Naive thymus-derived CD4-positive, alpha-beta T cell (primary cell): ENCODE results near the gene GSS. TPM values are rescaled to one million over a fixed set of nuclear protein-coding genes. Genes with fewer than 3 reads are reported as not detected.

Experiments used
- ATAC-seq: fragments of 150-1000 bp; cut with Tn5 transposase; 2 replicates; pipeline ENCODE4 v1.10.0; 2021; ENCODE audit warnings: mild to moderate bottlenecking, moderate library complexity
- CTCF ChIA-PET: fragments of 350-600 bp; sonication (Branson Sonifier 250); formaldehyde crosslinking; loops from one replicate; lab custom pipeline; 2021; ENCODE audit warnings: antibody characterized with exemption; lab: Charles Lee
- POLR2A ChIA-PET: fragments of 350-600 bp; sonication (Branson Sonifier 250); formaldehyde crosslinking; loops from one replicate; lab custom pipeline; 2021; ENCODE audit warnings: antibody characterized with exemption, inconsistent platforms; lab: Charles Lee
- DNase-seq, 9 donors: peaks; one replicate each; pipeline versions ENCODE4 v3.0.0 to v3.0.0-alpha.2; 2020 to 2022; ENCODE audit warnings: mixed read lengths in 1 of 9
- H3K27ac ChIP-seq: one replicate; pipeline ENCODE4 v1.7.0; 2013; ENCODE audit warnings: mild to moderate bottlenecking, low read depth, low read length, moderate library complexity
- H3K27me3 ChIP-seq, 2 donors: one replicate each; pipeline ENCODE4 v1.7.0; 2013; ENCODE audit warnings: low read length in 2 of 2, mild to moderate bottlenecking in 2 of 2, moderate library complexity in 2 of 2; ENCODE audit not compliant: control insufficient read depth in 2 of 2, insufficient read depth in 2 of 2
- H3K36me3 ChIP-seq, 3 experiments: 1 replicate in 2 of 3; 2 replicates in 1 of 3; pipeline ENCODE4 v1.7.0; 2013; ENCODE audit warnings: low read length in 3 of 3, mild to moderate bottlenecking in 3 of 3, moderate library complexity in 1 of 3; ENCODE audit not compliant: insufficient read depth in 3 of 3, control insufficient read depth in 2 of 3
- H3K4me1 ChIP-seq, 2 donors: one replicate each; pipeline ENCODE4 v1.7.0; 2013; ENCODE audit warnings: low read length in 2 of 2, mild to moderate bottlenecking in 2 of 2, moderate library complexity in 1 of 2; ENCODE audit not compliant: control insufficient read depth in 2 of 2, insufficient read depth in 2 of 2
- H3K4me3 ChIP-seq: 2 replicates; pipeline ENCODE4 v1.7.0; 2013; ENCODE audit warnings: mild to moderate bottlenecking, low read length
- H3K9me3 ChIP-seq, 3 experiments: 1 replicate in 2 of 3; 2 replicates in 1 of 3; pipeline ENCODE4 v1.7.0; 2013; ENCODE audit warnings: low read length in 3 of 3; ENCODE audit not compliant: control insufficient read depth in 2 of 3
- H3K27ac Mint-ChIP-seq, 9 donors: one replicate each; pipeline ENCODE4 v1.8.0; 2020 to 2022; ENCODE audit warnings: mixed read lengths in 9 of 9, mild to moderate bottlenecking in 8 of 9, moderate library complexity in 5 of 9, inconsistent platforms in 2 of 9
- H3K27me3 Mint-ChIP-seq, 5 donors: one replicate each; pipeline ENCODE4 v1.8.0; 2021 to 2022; ENCODE audit warnings: mixed read lengths in 5 of 5, mild to moderate bottlenecking in 1 of 5
- H3K36me3 Mint-ChIP-seq, 5 donors: one replicate each; pipeline ENCODE4 v1.8.0; 2020 to 2022; ENCODE audit warnings: mixed read lengths in 5 of 5, mild to moderate bottlenecking in 3 of 5, inconsistent platforms in 1 of 5
- H3K4me1 Mint-ChIP-seq, 7 donors: one replicate each; pipeline ENCODE4 v1.8.0; 2020 to 2022; ENCODE audit warnings: mixed read lengths in 7 of 7, mild to moderate bottlenecking in 3 of 7, inconsistent platforms in 1 of 7
- H3K4me3 Mint-ChIP-seq, 10 donors: one replicate each; pipeline ENCODE4 v1.8.0; 2020 to 2022; ENCODE audit warnings: mild to moderate bottlenecking in 10 of 10, mixed read lengths in 10 of 10, moderate library complexity in 6 of 10, inconsistent platforms in 2 of 10
- H3K9me3 Mint-ChIP-seq, 11 donors: one replicate each; pipeline ENCODE4 v1.8.0; 2020 to 2022; ENCODE audit warnings: mixed read lengths in 11 of 11, mild to moderate bottlenecking in 4 of 11, inconsistent platforms in 1 of 11, moderate library complexity in 1 of 11
- intact Hi-C, 2 donors: fragments of 100-400 bp; cut with micrococcal nuclease; formaldehyde crosslinking; loops; one replicate each; pipeline ENCODE4 v1.15.1; 2023
- polyA plus RNA-seq, 2 donors: library from polyadenylated mRNA; unstranded; fragments of 300-500 nt; fragmentation: Illumina TruSeq; gene quantifications; one replicate each; pipeline ENCODE4 v1.2.3, GENCODE V29; 2021
- total RNA-seq, 6 experiments: library from RNA in 5 of 6; stranded (reverse) in 5 of 6; gene quantifications; 1 replicate in 5 of 6; 2 replicates in 1 of 6; pipeline ENCODE4 v1.2.3 and lab custom pipeline; 2021 to 2026

The GSS gene
- total and polyA plus RNA-seq, 7 experiments from 2014 or later: 25.9 to 54.4 (median 35.5) TPM

DNA sequence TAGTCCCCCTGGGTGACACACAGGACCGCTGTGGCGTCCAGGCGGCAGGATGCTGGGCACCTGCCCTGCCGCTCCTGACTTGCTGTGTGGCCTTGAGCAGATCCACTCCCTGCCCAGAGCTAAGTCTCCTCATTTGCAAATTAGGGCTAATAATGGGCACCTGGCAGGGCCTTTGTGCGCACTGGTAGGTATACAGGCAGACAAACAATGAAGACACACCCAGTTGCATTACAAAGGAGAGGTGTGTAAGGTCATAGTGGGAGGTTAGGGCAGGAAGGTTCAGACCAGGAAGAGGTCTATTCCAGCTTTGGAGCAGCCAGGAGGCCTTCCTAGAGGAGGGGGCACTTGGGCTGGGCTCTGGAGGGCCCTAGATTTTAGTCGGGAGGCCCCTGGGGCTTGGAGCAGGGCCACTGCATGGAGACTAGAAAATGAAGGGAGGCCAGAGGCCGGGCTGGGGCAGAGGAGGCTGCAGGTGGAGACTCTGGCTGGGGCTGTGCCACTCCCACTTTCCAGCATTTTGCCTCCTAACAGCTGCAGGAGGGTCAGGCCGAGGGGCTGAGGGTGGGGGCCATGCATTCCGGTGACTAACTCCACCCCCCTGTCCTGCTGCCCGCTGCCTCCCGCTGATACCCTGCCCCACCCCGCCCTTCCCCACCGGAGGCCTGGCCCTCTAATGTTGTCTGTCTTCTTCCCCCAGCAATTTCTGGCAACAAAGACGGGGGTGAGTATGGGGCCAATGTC lies 28.6 kb upstream of the GSS start:
- no peaks in the 10 kb centered on the region for H3K9me3 ChIP-seq
- ChIA-PET POLR2A (no interaction called here), CTCF (no interaction called here)
- peaks cover 4 to 24% (median 10%) of the 10 kb centered on the region in 5 donors for H3K27me3 Mint-ChIP-seq
- H3K27ac ChIP-seq: no peak overlapping the region
- H3K27me3 ChIP-seq: no peaks in the 10 kb centered on the region
- peaks cover 0 to 1% (median 0%) of the 10 kb centered on the region in 11 donors for H3K9me3 Mint-ChIP-seq
- H3K36me3 Mint-ChIP-seq: no peaks in the 10 kb centered on the region
- intact Hi-C loops: no loop called here
- peaks cover 0 to 6% (median 0%) of the 10 kb centered on the region in 7 donors for H3K4me1 Mint-ChIP-seq
- no peak overlapping the region for H3K4me3 Mint-ChIP-seq
- ATAC-seq: no peak
- DNase-seq: peak in 1 of 9 donors; percentile 2
- no peaks in the 10 kb centered on the region for H3K4me1 ChIP-seq
- no peaks in the 10 kb centered on the region for H3K36me3 ChIP-seq
- no peak overlapping the region for H3K4me3 ChIP-seq
- H3K27ac Mint-ChIP-seq: no peak overlapping the region

DNA sequence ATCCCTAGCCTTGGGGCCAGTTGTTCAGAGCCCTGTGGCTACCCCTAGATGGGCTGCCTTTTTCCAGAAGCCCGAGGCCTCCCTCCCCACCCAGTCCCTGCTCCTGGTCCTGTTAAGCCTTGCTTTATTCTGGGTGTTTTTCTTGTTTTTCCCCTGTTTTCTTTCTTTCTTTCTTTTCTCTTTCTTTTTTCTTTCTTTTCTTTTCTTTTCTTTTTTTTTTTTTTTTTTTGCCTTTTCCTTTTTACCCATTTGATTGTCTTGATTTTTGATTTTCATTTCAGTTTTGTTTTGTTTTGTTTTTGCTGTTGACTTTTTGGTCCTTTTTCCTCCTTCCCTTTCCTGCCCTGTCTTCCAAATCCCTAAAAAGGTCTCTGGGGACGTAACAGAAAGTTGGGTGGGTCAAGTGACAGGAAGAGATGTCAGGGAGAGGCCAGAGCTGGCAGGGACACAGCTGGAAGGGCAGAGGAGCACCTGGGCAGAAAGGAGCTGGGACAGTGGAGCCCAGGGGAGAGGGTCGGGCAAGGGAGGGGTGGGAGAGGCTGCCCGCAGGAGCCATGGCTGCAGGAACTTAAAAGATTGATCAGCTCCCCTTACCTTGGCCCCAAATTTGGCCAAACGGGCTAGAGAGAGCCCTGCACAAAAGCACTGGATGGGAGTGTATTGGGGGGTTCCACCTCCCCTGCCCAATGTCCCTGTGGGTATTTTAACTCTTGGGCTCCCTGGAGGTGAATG lies 27.6 kb upstream of the GSS start:
- Histone ChIP-seq H3K27ac (no peak overlapping the region), H3K36me3 (no peaks in the 10 kb centered on the region), H3K4me1 (no peaks in the 10 kb centered on the region), H3K4me3 (no peak overlapping the region), H3K27me3 (no peaks in the 10 kb centered on the region), H3K9me3 (no peaks in the 10 kb centered on the region)
- Mint-ChIP-seq H3K4me3 (no peak overlapping the region), H3K9me3 (peaks cover 0 to 1% (median 0%) of the 10 kb centered on the region in 11 donors), H3K36me3 (no peaks in the 10 kb centered on the region), H3K4me1 (peaks cover 0 to 6% (median 0%) of the 10 kb centered on the region in 7 donors), H3K27ac (no peak overlapping the region), H3K27me3 (peaks cover 4 to 24% (median 10%) of the 10 kb centered on the region in 5 donors)
- POLR2A ChIA-PET: no interaction called here
- intact Hi-C loops: no loop called here
- no peak for ATAC-seq
- DNase-seq: no peak
- CTCF ChIA-PET: no interaction called here

DNA sequence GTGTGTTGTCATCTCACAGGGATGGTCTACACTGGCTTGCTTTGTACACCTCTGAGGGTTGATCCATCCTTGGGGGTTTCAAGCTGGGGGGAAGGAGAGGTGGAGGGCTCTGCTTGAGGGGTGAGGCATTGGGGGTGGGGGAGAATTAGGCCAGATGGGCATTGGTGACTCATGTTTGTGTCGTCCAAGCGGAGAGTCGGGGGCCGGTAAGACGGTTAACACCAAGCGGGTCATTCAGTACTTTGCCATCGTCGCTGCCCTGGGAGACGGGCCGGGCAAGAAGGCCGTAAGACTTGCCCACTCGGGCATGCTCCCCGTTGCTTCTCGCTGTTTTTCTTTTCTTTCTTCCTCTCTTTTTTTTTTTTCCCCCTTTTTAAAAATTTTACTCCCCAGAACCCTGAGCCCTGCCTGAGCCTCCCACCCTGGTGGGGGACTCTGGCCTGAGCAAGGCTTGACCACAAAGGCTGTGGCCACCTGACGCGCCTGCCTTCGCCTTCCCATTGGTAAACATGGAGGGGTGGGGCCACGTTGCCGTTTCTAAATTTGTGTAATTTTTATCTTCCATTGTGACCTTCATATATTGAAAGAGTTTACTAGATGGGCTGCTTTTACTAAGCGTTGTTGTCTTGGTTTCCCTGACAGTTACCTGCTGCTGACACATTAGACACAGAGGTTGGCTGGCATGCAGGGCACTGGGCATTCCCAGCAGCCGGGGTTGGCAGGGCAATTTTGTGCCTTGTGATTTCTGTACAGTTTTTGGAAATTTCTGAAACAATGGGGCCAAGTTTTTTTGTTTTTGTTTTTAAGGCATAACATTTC lies 26.9 kb upstream of the GSS start:
- Mint-ChIP-seq H3K9me3 (peaks cover 0 to 1% (median 0%) of the 10 kb centered on the region in 11 donors), H3K36me3 (no peaks in the 10 kb centered on the region), H3K27ac (no peak overlapping the region), H3K27me3 (peaks cover 4 to 28% (median 10%) of the 10 kb centered on the region in 5 donors), H3K4me1 (peaks cover 0 to 6% (median 0%) of the 10 kb centered on the region in 7 donors), H3K4me3 (no peak overlapping the region)
- H3K4me1 ChIP-seq: no peaks in the 10 kb centered on the region
- no peak for ATAC-seq
- POLR2A ChIA-PET: no interaction called here
- CTCF ChIA-PET: no interaction called here
- H3K4me3 ChIP-seq: no peak overlapping the region
- intact Hi-C loops: no loop called here
- H3K36me3 ChIP-seq: no peaks in the 10 kb centered on the region
- H3K9me3 ChIP-seq: no peaks in the 10 kb centered on the region
- H3K27ac ChIP-seq: no peak overlapping the region
- peak in 1 of 9 donors; percentile 7 for DNase-seq
- H3K27me3 ChIP-seq: no peaks in the 10 kb centered on the region

DNA sequence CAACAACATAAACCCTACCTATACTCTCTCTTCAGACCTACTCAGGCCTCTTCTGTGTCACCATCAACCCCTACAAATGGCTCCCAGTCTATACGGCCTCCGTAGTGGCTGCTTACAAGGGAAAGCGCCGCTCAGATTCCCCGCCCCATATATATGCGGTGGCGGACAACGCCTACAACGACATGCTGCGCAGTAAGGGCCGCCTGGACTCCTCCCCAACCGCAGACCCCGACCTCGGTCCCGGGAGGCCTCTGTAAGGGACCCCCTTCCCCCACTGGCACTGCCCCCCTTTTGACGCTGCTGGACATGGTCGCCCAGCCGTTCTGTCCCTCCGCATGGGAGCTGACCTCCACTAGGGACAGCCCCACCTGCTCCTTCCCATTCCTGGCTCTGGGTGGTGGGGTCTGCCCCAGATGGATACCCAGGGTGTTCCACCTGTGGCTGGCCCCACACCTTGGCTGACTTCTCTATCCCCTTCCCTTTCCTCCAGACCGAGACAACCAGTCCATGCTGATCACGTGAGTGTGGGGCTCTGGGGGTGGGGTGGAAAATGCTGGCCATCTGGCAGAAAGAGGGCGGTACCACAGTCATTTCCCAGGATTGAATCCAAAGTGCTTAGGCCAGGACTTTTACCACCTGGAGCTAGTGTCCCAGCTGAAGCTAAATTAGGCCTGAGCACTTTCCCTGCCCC lies 25.1 kb upstream of the GSS start:
- no peaks in the 10 kb centered on the region for H3K36me3 ChIP-seq
- H3K27me3 ChIP-seq: no peaks in the 10 kb centered on the region
- no peaks in the 10 kb centered on the region for H3K9me3 ChIP-seq
- no peaks in the 10 kb centered on the region for H3K4me1 ChIP-seq
- peaks cover 0 to 6% (median 0%) of the 10 kb centered on the region in 7 donors for H3K4me1 Mint-ChIP-seq
- intact Hi-C loops: no loop called here
- peaks cover 0 to 1% (median 0%) of the 10 kb centered on the region in 11 donors for H3K9me3 Mint-ChIP-seq
- no peak overlapping the region for H3K4me3 Mint-ChIP-seq
- no peak for ATAC-seq
- no peak overlapping the region for H3K27ac Mint-ChIP-seq
- H3K4me3 ChIP-seq: no peak overlapping the region
- peaks cover 4 to 38% (median 12%) of the 10 kb centered on the region in 5 donors for H3K27me3 Mint-ChIP-seq
- ChIA-PET POLR2A (no interaction called here), CTCF (no interaction called here)
- no peaks in the 10 kb centered on the region for H3K36me3 Mint-ChIP-seq
- DNase-seq: peak in 1 of 9 donors; percentile 2
- H3K27ac ChIP-seq: no peak overlapping the region

DNA sequence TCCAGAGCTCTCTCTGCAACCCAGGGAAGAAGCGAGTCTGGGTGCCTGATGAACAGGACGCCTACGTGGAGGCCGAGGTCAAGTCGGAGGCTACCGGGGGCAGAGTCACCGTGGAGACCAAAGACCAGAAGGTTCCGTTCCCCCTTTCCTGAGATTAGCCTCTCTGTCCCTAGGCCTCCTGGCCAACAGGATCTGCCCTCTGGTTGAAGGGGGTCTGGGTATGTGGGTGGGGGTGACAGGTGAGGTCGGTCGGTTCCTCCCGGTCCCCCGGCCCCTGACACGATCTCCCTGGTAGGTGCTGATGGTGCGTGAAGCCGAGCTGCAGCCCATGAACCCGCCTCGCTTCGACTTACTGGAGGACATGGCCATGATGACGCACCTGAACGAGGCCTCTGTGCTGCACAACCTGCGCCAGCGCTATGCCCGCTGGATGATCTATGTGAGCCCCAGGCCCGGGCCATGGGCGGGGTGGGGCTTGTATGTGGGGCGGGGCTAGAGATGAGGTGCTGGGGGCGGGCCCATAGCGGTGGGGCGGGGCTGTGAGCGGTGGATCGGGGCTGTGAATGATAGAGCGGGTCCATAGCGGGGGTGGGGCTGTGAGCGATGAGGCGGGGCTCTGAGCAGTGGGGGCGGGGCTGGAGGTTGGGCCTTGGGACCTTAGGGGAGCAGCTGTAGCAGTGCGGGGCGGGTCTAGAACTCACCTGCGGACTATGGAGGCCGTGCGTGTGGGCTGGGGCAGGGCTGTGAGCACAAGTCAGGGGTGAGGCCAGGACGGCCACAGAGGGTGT lies 24.0 kb upstream of the GSS start:
- Histone ChIP-seq H3K27me3 (no peaks in the 10 kb centered on the region), H3K4me1 (no peaks in the 10 kb centered on the region), H3K36me3 (no peaks in the 10 kb centered on the region), H3K27ac (no peak overlapping the region), H3K9me3 (no peaks in the 10 kb centered on the region), H3K4me3 (no peak overlapping the region)
- intact Hi-C loops: no loop called here
- POLR2A ChIA-PET: no interaction called here
- Mint-ChIP-seq H3K4me1 (peaks cover 0 to 2% (median 0%) of the 10 kb centered on the region in 7 donors), H3K4me3 (no peak overlapping the region), H3K36me3 (no peaks in the 10 kb centered on the region), H3K27ac (no peak overlapping the region), H3K27me3 (peaks cover 4 to 35% (median 10%) of the 10 kb centered on the region in 5 donors), H3K9me3 (peaks cover 0 to 1% (median 0%) of the 10 kb centered on the region in 11 donors)
- CTCF ChIA-PET: interaction anchor here (0.6 kb wide), 1 partner anchor 323 kb away, joined by 3 read pairs; no protein-coding TSS in a partner anchor
- ATAC-seq: no peak
- DNase-seq: peak in 1 of 9 donors; percentile 7
